Ammon's horn (tissue), 1 donor: ENCODE results near the gene ABCA9.
"Not testable (repeated sequence)": the region's sequence is repeated elsewhere in the genome, so short reads cannot be mapped to it uniquely, and the experiment has no call there.

Experiments used
- DNase-seq: peaks from one replicate; pipeline ENCODE4 v3.0.0-alpha.2; 2016; ENCODE audit warnings: low spot score

ABCA9 gene, protein sequence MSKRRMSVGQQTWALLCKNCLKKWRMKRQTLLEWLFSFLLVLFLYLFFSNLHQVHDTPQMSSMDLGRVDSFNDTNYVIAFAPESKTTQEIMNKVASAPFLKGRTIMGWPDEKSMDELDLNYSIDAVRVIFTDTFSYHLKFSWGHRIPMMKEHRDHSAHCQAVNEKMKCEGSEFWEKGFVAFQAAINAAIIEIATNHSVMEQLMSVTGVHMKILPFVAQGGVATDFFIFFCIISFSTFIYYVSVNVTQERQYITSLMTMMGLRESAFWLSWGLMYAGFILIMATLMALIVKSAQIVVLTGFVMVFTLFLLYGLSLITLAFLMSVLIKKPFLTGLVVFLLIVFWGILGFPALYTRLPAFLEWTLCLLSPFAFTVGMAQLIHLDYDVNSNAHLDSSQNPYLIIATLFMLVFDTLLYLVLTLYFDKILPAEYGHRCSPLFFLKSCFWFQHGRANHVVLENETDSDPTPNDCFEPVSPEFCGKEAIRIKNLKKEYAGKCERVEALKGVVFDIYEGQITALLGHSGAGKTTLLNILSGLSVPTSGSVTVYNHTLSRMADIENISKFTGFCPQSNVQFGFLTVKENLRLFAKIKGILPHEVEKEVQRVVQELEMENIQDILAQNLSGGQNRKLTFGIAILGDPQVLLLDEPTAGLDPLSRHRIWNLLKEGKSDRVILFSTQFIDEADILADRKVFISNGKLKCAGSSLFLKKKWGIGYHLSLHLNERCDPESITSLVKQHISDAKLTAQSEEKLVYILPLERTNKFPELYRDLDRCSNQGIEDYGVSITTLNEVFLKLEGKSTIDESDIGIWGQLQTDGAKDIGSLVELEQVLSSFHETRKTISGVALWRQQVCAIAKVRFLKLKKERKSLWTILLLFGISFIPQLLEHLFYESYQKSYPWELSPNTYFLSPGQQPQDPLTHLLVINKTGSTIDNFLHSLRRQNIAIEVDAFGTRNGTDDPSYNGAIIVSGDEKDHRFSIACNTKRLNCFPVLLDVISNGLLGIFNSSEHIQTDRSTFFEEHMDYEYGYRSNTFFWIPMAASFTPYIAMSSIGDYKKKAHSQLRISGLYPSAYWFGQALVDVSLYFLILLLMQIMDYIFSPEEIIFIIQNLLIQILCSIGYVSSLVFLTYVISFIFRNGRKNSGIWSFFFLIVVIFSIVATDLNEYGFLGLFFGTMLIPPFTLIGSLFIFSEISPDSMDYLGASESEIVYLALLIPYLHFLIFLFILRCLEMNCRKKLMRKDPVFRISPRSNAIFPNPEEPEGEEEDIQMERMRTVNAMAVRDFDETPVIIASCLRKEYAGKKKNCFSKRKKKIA (N-terminal part only)

DNA sequence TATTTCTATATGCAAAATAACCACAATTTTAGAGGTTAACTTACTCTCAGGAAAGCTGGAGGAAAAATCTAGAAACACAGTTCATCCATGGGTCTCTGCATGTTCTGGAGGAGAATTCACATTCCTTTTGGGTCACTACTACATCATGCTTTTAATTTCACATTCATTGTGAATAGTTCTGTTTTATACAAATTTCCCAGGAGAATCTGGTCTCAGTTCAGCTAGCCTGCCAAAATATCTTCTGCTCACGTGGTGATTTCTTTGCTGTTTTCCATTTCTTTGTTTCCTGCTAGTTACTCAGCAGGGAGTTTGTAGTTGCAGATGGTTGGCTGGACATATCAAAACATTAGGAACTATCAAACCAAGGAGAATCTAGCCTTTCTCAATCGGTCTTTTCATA is at the start of gene ABCA9:
Gene ABCA9, minus strand, starts transcription at position 106 of the 400 bp plus-strand sequence. CDS start 9,801 bp downstream, outside the sequence.
- no peak for DNase-seq

DNA sequence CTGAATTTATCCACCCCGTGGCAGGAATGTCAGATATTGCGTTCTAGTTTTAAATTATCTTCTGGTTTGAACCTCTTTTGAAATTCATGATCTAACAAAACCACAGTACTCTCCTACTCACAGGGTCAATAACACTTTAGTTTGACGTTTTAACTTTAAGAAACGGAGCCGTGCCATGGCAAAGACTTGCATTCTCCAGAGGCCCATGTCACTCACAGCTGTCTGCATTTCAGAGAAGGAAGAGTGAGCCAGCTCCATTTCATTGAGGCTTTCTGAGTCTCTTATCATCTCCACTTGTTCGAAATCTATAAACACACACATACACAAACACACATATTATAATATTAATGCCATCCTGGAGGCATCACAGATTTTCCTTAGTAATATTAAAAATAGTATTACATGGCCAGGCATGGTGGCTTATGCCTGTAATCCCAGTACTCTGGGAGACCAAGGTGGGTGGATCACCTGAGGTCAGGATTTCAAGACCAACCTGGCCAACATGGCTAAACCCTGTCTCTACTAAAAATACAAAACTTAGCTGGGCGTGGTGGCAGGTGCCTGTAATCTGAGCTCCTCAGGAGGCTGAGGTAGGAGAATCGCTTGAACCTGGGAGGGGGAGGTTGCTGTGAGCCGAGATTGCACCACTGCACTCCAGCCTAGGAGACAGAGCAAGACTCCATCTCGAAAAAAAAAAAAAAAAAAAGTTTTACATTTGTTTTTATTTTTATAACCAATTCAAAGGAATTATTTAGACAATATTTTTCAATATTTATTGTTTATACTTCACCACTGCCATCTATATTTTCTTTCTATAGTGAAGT is 45.4 kb upstream of the ABCA9 start:
- no peak for DNase-seq

DNA sequence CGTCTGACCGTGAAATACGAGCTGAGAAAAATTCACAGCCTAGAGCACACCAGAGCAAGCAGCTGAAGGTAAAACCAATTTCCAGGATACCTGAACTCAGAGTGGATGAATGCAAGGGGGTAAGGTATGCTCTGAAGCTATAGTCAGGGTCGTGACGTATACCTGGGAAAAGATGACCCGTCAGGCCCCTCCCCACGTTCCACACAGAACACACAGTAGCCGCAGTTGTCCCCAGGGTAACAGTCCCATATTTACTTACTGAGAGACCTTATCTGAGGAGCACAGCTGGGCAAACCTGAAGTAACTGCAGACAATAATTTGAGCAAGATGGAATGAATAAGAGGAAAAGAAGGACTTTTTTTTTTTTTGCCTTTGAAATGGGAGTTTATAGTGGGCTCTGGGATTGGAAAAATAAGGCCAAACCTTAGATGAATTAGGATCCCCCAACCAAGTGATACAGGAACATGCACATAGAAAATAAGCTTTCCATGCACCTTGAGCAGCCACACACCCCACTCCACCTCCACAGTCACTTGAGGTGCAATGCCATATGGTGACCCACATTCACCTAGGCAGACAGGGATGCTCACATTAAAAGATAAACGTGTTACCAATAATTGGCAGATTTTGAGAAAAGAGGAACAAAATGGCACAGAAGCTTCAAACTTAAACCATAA is 43.0 kb upstream of the ABCA9 start:
- no peak for DNase-seq

DNA sequence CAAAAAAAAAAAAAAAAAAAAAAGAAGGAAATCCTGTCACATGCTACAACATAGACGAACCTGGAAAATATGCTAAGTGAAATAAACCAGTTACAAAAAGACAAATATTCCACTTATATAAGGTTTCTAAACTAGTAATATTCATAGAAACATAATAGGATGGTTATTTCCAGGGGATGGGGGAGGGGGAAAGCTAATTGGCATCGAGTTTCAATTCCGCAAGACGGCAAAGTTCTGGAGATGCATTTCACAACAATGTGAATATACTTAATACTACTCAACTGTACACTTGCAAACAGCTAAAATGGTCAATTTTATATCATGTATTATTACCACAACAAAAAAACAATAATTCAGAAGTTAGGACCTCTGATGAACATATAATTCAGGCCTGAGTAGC is 37.9 kb upstream of the ABCA9 start:
- no peak for DNase-seq

DNA sequence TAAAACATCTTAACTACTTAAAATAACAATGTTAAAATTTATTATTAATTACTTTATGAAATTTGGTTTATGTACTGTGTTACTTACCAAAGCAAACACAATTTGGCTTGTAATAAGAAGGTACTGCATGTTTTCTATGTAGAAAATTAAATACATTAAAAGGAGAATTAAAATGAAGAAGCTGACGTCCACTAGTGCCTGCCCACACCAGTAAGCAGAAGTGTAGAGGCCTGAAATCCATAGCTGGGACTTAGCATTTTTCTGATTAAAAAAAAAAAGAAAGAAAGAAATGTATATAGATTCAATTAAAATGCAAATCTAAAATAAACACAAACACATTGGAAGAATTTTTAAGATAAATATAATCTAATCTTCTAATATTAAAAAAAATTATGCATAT is 35.8 kb upstream of the ABCA9 start:
- DNase-seq = no peak

DNA sequence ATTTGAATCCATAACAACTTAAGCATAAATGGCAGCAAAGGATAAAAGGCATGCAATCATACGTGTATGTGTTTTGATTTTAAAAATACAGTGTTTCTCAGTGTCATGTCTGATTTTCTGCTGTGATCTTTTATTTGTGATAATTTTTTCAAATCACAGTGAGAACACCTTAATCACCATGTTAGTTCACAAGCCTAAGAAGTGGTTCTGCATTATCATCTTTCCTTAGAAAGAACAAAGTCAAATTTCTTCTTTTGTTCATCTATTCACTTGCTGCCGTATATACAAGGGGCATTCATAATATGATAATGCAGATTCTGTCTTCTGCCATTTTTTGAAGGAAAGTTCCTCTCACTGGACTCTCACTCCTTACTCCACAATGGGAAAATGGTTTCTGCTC is 33.3 kb upstream of the ABCA9 start:
- no peak for DNase-seq

DNA sequence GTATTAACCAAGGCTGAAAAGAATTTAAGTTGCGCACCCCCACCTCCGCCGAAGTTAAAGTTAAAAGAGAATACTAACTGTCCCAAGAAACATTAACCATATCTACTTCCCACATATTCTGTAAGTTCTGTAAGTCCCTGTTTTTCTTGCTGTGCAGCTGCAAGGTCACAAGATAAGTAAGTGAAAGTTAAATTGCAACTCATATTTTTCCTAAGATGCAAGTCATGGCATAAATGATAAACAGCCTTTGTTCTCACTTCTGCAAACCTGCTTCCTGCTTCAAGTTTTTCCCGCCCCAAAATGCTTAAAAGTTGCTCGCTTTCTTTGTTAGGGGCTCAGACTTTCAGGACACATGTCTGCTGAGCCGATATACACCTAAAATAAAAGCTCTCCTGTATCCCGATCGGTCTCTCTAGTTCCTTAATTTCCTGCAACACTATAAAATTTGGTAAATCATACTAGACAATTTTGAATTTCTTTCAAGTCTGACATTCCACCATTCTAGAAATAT is 32.6 kb upstream of the ABCA9 start:
- DNase-seq = no peak

DNA sequence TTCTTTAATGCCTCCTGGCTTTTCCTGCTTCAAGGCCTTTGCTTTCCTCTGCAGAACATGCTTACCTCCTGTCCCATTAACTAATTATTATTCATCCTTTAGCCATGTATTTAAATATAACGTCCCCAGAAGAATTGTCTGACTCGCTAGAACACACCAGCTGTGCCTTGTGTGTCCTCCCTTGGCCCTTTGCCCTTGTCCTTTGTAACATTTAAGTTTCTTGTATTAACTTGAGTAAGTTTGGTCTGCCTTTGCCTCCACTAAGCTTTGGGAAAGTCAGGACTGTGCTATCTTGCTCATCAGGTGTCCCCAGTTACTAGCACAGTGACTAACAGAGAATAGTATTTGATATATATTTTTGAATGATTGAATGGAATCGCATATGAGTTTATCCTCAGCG is 29.6 kb upstream of the ABCA9 start:
- DNase-seq = no peak

DNA sequence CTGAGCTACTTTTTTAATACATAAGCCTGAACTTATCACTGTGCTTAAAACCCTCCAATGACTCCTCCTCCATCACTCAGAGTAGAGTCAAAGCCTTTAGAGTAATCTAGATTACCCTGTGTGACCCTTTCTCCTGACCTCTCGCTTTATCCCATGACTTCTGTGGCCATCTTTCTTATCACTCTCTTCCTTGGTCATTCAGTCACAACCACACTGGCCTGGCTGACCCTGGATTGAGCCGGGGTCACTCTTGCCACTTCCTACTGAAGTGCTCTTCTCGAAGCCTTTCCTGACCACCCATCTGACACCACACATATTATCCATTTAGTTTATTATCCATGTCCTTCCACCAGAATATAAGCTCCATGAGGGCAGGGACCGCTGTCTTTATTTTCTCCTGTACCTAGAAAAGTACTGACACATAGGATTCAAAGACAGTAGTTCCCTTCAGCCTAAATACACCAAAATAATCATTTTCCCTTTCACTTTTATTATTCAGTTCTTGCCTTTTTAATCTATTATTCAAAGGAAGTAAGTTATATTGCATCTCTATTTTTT is 28.0 kb upstream of the ABCA9 start:
- DNase-seq = no peak

DNA sequence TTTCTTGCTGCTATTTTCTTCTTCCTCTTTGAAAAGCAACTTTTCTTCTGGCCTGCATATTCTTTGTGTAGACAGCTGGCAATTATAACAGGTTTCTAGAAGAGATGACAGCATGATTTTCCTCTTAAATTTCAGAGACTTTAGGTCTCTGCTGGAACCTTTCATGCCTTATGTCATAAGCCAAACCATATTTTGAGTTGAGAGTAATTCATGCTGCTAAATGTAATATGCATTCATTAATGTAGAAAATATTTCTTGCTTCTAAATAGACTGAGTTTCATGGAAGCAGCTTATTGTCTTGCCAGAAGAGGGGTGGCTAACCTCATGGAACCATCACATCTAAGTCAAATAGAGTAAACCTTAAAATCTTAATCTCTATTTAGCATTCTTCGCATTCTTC is 25.9 kb upstream of the ABCA9 start:
- DNase-seq = no peak

DNA sequence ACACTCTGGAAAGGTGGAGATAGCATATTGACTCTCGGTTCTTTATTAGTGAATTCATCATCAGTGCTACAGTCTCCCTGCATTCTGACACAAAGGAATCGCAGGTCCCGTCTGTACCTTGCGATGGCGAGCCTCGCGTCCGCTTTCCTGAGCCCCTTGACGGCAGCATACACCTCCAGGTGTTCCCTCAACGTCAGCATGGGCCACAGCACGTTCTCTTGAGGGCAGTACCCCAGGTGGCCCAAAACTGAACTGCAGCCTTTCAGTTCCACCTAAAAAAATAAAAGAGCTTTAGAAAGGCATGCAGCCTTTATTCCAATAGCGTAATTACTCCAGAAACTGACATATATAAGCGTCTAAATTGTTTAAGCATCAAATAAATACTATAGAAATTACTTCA is 24.2 kb upstream of the ABCA9 start:
- no peak for DNase-seq

DNA sequence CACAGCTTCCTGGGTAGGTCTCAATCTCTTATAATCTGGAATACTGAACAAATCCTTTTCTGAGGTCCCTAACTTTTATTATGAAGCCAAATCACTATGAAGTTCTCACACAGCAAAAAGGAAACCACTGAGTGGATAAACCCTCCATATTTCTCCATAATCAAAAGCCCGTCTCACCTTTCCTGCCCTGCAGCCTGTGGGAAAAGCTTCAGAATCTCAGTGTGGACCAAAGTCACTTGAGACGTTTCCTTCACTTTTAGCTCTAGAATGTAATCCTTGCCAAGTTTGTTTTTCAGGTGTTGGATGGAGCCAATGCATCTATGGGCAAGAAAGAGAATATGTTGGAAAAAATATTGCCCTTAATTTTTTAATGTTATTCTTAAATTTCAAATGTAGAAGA is 22.0 kb upstream of the ABCA9 start:
- DNase-seq = no peak

DNA sequence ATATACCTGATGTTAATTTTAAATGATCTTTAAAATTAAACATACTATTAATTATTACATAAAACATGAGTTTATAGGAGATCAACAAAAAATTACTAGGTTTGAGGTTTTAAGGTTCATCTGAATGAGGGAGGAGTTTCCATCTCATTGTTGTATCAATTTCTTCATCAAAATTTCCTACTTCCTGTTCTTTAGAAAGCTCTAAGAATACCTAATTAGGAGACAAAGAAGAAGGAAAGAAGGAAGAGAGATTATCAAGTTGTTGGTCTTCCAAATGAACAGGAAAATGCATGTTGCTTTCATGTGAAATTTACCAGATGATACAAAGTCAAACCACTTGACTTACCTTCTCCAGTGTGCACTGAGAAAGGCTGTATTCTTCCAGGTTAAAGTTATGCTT is 18.1 kb upstream of the ABCA9 start:
- no peak for DNase-seq

DNA sequence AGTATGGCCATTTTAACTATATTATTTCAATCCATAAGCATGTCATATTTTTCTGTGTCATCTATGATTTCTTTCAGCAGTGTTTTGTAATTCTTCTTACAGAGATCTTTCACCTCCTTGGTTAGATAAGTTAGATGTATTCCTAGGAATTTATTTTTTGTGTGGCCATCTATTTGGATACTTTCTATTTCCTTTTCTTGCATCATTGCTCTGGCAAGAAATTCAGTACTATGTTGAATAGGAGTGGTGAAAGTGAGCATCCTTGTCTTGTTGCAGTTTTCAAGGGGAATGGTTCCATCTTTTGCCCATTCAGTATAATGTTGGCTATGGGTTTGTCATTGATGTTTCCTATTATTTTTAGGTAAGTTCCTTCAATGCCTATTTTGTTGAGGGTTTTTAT is 15.1 kb upstream of the ABCA9 start:
- DNase-seq = no peak

DNA sequence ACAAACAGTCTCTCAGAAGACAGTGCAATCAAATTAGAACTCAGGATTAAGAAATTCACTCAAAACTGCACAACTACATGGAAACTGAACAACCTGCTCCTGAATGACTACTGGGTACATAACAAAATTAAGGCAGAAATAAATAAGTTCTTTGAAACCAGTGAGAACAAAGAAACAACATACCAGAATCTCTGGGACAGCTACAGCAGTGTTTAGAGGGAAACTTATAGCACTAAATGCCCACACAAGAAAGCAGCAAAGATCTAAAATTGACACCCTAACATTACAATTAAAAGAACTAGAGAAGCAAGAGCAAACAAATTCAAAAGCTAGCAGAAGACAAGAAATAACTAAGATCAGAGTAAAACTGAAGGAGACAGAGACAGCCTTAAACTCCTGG is 12.7 kb upstream of the ABCA9 start:
- not testable (repeated sequence) for DNase-seq

DNA sequence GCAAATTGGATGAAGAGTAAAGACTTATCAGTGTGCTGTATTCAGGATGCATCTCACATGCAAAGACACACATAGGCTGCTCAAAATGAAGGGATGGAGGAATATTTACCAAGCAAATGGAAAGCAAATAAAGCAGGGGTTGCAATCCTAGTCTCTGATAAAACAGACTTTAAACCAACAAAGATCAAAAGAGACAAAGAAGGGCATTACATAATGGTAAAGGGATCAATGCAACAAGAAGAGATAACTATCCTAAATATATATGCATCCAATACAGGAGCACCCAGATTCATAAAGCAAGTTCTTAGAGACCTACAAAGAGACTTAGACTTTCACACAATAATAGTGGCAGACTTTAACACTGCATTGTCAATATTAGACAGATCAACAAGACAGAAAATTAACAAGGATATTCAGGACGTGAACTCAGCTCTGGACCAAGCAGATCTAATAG is 12.1 kb upstream of the ABCA9 start:
- not testable (repeated sequence) for DNase-seq

DNA sequence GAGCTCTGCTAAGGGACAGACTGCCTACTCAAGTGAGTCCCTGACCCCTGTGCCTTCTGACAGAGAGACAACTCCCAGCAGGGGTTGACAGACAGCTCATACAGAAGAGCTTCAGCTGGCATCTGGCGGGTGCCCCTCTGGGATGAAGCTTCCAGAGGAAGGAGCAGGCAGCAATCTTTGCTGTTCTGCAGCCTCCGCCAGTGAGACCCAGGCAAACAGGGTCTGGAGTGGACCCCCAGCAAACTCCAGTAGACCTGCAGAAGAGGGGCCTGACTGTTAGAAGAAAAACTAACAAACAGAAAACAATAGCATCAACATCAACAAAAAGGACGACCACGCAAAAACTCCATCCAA is 10.5 kb upstream of the ABCA9 start:
- DNase-seq = not testable (repeated sequence)

DNA sequence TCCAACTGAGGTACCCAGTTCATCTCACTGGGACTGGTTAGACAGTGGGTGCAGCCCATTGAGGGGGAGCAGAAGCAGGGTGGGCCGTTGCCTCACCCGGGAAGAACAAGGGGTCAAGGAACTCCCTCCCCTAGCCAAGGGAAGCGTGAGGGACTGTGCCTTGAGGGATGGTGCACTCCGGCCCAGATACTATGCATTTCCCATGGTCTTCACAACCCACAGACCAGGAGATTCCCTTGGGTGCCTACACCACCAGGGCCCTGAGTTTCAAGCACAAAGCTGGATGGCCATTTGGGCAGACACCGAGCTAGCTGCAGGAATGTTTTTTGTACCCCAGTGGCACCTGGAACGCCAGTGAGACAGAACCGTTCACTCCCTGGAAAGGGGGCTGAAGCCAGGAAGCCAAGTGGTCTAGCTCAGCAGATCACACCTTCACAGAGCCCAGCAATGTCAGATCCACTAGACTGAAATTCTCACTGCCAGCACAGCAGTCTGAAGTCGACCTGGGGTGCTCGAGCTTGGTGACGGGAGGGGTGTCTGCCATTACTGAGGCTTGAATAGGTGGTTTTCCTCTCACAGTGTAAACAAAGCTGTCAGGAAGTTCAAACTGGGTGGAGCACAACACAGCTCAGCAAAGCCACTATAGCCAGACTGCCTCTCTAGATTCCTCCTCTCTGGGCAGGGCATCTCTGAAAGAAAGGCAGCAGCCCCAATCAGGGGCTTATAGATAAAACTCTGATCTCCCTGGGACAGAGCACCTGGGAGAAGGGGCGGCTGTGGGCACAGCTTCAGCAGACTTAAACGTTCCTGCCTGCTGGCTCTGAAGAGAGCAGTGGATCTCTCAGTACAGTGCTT is 9.9 kb upstream of the ABCA9 start:
- DNase-seq = not testable (repeated sequence)

DNA sequence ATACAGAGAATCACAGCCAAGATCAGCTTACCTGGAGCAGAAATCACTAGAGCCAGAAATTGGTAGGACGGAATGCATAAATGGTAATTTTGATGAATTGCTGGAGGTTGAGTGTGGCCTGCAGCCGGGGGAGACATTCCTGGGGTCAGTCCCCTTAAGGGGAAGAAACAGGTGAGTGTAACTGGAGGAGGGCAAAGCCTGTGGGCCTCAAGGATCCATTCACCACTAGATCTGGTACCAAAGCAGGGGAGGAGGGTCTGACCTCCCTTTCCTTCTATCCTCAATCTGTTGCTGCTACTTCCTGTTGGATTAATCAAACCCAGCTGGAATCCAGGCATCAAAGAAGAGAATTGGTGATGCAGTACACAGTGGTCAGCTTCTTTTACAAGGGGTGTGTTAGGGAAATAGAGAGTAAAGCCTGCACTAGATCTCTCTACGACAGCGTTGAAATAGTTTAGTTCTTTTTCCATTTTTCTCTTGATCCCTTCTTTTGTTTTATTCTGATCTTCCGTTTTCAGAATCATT is 8.6 kb upstream of the ABCA9 start:
- DNase-seq = no peak
